Embryonic facial prominence (tissue), 1 donor: ENCODE data around the gene HCN1.
A peak's percentile ranks its signal among the peaks of the same experiment; 100 is the strongest.

Source experiments
- DNase-seq: peaks from one replicate; pipeline ENCODE4 v3.0.0-alpha.2; 2016; ENCODE audit errors: extremely low spot score

HCN1 gene

DNA sequence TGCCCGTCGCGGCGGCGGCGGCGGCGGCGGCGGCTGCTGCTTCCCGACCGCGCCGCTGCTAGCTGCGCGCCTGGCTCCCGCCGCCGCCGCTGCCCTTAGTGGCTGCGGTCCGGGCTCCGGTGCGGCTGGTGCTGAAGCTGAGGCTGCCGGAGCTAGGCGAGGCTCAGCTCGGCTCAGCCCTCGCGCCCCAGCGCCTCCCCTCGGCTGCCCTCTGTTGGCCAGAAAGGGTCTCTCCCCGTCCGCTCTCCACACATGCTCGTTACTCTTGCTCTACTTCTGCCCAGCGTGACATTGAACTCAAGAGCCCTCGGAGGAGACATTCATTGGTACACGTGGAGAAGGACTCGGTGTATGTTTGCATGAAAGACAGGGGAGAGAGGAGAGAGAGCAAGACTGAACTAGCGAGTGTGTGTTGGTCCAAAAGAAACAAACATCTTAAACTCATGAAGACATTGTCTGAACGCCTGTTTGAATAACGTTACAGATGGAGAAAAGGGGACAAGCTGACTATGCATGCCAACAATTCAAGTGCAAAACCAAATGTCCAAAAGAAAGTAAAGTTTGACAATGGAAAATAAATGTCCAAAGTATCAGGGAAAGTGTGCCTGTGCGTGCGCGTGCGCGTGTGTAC lies at the start of gene HCN1:
Gene HCN1 (minus strand): TSS at position 175 of the 631 bp plus-strand sequence.
- DNase-seq = peak; percentile 60

DNA sequence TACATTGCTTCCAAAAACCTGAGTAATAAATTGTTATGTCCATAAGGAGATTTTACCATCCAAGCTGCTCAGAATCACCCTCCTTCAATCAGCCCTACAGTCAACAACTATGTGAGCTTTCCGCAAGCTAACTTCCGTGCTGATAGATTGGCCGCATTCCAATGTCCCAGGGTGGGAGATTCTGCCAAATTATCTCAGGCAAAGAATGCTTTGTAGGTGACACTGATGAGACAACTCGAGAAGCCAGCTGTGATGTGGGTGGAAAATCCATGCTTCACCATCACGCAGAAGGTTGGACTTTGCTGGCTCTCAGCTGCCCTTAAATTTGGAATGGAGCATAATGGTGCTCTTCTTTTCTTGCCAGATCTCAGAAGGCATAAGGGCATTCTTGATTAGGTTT lies 44.9 kb upstream of the HCN1 start:
- DNase-seq = no peak

DNA sequence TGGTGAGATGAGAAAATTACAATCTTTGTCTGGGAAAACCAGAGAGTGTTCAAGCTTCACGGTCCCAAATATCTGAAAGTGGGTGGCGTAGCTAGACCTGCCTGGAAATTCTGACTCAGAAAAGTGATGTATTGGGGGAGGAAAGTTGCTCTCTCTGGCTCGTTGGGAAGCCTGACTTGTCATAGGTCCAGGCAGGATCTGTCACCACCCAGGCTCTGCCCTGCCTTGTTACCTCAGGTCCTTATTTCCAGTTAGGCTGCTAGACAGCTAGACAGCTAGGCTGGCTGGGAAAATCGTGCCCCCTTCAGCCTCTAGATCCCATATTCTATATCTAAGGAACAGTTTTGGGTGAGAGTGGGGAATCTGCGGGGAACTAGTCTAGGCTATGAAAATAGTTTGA lies 41.0 kb upstream of the HCN1 start:
- DNase-seq = no peak

DNA sequence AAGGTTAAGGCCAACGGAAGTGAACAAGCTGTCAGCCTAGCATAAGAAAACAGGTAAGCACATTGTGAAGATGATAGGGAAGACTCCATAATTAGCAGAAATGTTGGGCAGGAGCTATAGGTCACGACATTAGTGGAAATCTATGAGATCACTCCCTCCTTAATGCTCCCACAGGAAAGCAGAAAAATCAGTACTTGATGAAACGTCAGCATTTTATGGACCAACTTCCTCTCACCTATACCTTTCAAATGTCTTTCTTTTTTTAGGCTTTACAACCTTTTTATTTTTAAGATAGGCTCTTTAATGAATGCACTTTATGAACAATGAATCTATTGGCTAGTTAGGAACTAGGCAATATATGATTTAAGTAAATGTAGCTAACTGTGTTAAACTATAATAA lies 29.4 kb upstream of the HCN1 start:
- DNase-seq = no peak

DNA sequence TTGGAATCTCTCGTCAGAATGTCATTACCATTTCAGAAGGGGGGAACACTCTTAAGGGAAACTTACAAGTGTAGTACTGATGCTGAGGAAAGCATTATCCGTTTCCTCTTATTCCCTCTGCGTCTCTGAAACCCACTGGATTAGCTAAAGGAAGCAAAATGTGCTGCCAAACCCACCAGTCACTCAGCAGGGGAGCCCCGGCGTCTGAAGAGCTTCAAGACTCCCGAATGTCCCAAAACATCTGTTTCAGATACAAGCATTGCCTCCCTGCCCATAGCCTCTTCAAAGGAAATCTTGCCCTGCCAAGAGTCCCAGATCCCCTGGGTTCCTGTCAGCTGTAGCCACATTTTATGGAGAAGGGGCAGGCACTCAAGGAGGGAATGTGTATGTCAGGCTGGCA lies 1.0 kb upstream of the HCN1 start:
- no peak for DNase-seq

DNA sequence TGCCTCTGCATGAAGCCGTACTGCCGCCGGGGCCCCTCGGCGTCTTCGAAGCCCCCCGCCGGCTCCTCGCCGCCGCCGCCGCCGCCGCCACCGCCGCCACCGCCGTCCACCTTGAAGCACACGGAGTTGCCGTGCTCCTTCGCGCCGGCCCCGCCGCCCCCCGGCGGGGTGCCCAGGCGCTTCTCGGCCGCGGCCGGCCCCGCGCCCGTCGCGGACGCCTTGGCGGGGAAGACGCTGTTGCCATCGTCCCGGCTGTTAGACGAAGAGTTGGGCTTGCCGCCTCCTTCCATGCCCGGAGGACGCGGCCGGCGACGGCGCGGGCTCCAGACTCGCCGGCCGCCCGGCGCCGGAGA lies 400 bp downstream of the HCN1 start:
- no peak for DNase-seq

DNA sequence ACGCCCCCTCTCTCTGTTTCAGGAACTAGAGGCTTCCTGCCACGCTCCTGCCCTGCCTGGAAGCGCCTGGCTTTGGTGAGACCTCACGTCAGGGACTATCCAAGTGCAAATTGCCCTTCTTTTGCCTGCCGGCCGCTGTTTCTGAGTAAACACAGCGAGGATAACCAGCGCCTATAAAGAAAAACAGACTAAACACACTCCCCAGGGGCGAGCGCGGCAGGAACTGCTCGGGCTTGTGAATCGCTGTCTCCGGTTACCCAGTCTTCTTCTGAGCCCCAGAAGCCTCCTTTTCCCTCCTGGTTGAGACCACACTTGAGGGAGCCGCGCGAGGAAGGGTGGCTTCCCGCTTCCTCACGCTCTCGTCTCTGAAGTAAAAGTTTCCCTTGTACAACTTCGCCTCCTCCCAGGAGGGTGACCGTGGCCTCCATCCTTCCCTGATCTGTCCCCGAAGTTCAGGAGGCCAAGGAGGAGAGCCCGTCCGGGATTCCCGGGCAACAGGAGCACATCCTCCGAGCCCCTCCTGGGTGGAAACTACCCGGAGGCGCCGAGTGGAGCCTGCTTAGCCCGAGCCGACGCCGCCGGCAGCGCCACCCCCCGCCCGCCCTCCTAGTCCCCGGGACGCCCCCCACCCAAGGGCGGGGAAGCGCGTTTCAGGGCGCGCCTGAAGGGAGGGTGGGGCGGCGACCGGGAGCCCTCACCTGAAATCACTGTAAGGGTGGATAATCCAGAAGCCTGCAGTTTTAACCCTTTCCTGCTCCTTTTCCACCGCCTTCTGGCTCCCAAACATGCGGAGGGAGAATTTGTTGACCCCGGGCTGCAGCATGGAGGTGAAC lies 993 bp downstream of the HCN1 start:
- DNase-seq = no peak

DNA sequence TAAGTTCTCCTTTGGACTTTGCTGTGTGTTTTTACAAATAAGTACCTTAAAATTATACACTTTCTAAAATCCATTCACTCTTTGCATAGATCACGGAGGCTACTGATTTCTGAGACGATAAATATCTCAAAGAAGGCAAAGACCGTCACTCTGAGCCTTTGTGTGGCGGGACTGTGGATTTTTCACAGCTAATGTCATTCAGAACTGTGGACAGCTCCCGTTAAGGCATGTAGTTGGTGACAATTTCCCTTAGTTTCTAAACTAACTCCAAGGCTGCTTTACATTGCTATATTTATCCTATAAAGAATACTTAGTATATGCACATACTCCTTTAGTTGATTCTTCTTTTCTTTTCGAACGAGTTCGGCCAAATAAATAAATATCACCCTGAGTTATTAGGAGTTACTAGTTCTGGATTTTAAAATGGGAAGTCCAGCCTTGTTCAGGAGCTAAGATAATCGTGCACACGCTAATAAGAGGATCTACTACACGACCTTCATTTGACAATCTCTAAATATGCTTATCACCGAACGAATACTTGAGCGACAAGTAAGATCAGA lies 1.8 kb downstream of the HCN1 start:
- no peak for DNase-seq

DNA sequence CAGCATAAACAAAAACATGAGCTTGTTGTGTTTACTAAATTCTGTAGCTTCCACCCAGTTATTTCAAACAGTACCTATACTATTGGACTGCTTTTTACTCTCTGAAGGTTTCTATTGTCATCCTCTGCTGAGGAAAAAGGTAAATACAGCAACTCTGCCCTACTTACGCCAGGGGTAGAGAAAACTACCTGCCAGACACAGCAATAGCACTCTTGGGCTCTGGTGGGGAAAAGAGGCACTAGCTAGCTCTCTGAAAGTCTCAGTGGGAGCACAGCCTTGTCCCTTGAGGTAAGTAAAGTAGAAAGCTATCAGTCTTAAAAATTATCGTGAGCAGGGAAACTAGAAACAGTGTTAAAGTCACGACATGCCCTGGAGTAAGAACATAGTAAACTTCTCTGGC lies 3.7 kb downstream of the HCN1 start:
- no peak for DNase-seq

DNA sequence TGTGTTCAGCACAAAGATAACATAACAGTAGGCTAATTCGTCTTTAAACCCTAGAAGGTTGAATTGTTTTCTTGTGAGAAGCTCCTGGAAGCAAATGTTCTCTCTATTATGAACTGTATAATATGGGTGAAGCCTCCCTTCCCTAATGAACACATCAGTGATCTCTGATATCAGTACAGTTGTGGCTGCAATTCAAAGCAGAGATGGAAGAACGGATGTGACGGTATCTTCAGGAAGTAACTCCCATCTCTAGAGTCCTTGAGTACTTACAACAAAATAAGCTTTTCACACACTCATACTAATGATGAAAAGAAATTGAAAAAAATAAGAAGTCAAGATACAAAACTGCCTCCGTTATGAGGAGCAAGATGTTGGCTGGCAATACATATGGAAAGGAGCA lies 4.5 kb downstream of the HCN1 start:
- DNase-seq = no peak

DNA sequence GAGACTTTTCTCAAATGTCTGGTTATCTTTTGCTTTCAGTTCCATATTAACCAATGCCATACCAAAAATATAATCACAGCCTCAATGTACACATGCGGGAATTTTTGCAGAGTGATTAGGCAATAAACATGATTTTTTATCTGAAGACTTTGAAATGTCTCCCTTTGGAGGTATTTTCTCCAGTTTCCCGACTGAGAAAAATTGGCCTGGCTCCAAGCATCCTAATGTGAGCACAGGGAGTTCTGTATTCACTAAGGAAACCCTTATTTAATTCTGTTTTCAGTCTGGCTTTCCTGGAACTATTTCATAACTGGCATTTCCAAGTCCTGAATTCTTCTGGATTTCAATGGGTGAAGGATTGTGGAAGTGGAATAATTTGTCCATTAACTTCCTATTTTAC lies 8.5 kb downstream of the HCN1 start:
- DNase-seq = no peak

DNA sequence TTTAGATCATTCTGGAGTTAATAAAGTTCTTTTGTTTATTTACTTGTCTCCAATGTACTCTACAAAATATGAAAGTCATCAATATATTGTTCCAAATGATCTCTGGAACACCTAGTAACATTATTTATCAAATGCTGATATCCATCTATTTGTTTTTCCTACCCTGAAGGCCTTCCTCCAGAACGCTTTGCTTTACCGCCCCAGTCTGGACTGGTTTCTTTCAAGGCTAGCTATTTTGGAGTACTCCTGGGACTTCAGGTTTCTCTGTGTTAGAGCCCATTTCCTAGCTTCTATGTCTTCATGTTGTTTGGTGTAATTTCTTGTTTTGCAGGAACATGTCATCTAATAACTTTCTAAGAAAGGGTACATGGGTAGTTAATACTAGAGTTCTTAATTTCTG lies 9.6 kb downstream of the HCN1 start:
- DNase-seq = no peak

DNA sequence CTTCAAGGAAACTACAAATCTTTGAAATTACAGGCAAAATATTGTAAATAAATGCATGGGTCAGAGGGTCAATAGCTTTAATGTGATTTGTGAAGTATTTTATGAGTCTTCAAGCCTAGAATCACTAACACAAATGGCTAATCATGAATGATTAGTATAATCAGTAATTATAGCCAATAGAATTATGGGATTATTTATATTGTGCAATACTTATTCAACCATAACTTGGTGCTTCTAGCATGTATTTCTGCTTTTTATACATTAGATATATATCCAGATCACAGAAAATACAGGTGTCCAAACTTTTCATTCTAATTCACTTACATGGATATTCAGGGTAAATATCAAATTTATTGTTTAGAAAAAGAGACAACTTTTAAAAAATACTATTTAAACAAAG lies 12.1 kb downstream of the HCN1 start:
- DNase-seq = no peak

DNA sequence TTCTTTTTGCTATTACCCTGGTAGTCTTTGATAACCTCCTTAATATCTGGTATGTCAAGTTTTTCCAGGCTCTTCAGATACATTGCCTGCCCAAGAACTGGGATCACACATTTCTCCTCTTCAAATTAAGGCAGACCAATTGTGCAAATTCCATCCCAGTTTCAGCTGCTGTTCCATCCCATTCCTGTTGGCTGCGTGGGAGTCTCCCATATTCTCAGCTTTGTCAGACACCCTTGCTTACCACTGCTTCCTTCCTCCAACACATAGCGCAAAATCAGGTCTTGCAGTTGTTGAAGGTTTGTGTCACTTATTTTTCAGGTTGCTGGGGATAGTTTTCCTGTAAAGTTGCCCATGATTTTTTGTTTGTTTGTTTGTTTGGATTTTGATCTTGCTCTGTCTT lies 15.2 kb downstream of the HCN1 start:
- no peak for DNase-seq

DNA sequence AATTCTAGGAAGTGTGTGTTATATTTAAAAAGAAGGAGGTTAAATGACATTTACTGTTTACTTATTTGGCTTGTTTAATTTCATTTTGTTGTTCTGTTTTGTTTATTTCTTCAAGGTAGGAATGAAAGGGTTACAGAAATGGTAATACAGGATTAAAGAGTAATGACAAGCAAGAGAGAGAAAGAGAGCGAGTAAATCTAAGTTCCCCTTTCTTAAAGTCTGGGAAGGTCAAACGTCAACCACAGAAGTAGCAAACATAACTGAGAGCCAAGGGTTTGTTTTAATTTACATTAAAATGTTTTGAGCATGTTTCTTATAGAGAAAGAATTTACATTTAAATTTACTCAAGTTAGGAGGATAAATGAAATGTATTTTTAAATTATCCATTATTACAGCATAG lies 18.7 kb downstream of the HCN1 start:
- DNase-seq = no peak

DNA sequence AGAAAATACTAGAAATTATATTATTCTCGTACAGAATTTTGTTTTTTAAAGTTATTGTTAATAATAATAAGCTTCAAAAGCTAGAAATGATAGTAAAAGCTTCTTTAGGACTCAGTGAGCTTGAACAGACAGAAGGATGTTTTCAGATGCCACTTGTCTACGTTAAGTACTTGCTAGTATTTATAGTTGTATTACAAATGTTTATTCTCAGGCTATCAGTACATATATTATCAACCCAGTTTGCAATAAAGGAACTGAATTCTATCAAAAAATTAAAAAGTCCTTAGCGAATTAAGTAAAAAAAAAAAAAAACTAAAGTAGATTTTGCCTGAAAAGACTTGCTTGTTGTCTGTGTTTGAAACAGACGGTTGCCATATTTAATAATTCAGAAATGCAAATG lies 23.9 kb downstream of the HCN1 start:
- no peak for DNase-seq

DNA sequence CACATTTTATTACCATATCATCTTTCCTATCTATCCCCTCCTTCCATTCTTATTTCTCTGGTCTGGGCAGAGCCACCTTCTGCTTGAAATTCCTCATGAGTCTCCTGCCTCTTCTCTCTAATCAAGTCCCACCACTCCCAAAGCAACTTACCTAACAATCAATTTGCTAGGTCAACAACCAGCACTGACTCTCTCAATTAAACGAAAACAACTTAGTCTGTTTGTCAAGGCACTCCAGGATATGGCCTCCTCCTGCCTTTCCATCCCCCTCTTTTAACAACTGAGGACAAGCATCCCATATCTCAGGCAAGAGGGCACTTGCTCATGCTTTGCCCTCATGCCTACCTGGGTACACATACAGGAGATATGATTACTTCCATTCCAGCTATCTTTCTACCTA lies 47.4 kb downstream of the HCN1 start:
- no peak for DNase-seq

DNA sequence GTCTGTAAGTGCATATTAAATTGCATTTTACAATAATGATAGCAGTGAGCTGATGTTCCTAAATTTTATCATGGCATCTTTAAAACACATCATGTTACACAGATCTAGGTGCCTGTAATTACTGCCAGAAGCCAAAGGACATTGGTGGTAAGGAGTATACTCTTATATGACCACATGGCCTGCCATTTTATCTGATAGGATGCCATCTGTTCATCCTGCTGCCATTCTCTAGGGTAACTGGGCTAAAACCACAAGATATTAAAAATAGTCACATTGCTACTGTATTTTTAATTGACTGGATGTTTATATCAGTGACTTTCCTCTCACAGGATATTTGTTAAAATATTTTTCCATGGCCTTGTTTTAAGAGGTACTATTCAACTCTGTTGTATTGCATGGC lies 53.1 kb downstream of the HCN1 start:
- no peak for DNase-seq

DNA sequence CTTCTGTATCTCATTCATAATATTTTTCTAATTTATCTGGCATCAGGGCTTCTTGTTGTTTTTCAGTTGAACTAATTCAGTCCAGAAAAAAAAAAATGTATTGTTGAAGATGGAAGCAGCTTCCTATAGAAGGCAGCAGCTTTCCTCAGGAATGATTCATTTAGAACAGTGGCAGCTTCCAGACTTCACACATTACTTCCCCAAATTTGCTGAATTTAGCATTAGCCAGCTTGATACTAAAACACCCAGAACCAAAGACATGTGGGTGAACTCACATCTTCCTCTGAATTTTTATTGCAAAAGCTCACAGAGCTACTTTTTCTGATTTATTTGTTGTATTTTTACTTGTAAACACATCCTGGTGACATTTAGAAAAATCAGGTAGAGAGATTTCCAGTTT lies 53.8 kb downstream of the HCN1 start:
- no peak for DNase-seq

DNA sequence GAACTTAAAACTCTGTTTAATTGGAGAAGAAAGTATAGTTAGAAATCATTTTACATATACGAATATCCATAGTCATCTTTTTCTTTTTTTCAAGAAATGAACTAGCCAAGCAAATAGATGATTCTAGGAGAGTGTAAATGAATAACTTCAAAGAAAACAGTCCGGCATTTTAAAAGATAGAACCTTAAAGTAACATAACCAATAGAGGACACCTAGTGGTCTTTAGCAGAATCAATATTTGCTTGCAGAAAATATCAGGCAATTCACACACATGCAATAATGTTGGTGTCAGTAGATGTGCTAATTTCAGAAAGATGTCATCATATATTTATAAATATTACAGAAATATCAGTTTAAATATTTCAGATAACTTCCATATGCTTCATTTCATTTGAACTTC lies 57.1 kb downstream of the HCN1 start:
- no peak for DNase-seq

DNA sequence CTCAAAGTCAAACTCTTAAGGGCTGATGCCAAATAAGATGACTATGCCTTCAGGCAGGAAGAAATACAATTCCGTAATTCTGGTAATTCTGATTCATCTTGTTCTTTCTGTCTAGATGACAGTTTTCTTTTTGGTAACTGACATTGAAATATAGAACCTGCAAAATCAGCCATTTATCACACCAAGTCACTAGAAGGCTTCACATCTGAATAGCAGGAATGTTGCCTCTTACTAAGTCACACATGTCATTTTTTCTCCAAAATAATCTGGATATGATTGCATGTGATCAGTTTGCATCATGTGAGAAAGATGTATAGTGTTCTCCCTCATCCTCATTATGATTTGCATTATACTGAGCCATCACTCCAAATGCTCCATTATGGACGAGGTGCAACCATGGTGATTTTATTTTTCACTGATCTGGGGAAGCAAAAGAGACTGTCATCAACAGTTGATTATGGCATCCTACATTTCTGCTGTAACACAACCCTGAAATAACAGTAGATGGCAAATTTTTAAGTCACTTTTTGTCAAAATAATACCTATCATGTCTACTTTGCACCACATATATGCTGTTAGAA lies 69.0 kb downstream of the HCN1 start:
- no peak for DNase-seq

DNA sequence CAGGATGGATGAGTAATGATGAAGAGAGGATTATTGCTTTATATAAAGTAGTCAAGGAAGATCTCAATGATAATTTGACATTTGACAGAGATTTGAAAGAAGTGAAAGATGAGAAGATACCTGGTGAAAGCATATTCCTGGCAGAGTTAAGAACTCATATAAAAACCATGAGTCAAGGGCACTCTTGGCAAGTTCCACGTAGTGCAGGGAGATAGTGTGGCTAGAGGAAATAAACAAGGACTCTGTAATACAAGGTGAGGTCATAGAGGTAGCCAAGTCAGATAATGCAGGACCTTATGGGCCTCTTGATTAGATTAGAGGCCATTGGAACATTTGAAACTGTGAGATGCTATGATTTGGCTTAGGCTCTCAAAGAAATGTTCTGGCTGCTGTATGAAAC lies 72.3 kb downstream of the HCN1 start:
- no peak for DNase-seq

DNA sequence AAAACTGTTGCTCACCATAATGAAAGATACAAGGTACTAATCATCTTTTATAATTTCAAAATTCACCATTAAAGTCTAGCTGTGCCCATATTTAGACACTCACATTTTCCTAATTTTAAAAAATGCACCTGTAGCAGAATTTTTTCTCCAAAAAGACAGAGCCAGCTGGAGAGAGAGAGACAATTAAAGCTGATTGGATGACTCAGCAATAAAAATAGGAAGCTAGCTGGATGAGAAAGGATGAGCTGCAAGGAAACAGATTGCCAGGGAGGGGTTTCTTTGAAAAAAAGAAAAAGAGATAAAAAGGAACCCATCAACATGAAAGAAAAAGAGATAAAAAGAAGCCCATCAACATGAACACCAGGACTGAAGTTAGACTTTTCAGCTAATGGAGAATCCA lies 73.8 kb downstream of the HCN1 start:
- DNase-seq = no peak
